ENCODE data around the gene CRTC1.

CRTC1 gene

DNA sequence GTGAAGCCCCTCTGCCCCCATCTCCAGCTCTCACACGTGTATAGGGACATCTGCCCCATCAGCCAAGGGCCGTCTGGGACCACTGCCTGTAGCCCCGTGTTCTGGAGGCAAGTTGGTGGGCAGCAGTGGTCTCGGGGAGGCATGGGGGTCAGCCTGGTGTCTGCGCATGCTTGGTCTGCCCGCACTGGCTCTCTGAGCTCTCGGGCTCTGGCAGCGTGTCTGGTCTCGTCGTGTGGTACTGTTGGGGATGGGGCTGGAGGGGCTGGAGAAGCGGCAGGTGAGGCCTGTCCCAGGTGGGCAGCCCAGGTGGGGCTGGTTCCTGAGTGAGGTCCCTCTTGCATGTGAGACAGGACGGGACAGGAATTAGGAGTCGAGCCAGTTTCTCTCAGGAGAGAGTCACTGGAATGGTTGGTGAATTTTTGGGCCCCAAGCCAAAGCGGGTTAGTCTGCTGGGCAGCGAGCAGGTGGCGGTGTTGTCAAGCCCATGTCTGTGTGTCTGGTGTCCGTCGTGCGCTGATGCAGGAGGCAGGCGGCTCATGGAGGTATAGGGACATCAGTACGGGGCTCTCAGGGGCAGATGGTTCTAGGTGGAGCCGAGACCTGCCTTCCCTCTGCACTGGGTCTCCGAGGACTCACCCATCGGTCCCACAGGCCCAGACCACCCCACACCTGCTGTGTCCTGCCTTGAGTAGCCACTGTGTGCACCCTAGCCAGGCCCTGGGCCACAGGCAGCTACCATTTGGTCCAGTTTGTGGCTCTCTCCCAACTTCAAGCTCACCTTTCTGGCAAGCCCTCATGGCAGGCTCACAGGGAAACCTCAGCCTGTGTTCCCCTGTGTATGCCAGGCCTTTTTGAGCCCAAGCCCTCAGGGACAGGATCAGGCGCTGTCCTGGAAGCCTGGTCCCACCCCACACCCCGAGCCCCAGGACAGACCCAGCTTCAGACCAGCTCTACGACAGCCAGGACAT lies 89.4 kb downstream of the CRTC1 start:
- no peak overlapping the region for H3K4me3 ChIP-seq (ENCODE audit: low read depth, low read length)
- TF ChIP-seq, protein P1, sequence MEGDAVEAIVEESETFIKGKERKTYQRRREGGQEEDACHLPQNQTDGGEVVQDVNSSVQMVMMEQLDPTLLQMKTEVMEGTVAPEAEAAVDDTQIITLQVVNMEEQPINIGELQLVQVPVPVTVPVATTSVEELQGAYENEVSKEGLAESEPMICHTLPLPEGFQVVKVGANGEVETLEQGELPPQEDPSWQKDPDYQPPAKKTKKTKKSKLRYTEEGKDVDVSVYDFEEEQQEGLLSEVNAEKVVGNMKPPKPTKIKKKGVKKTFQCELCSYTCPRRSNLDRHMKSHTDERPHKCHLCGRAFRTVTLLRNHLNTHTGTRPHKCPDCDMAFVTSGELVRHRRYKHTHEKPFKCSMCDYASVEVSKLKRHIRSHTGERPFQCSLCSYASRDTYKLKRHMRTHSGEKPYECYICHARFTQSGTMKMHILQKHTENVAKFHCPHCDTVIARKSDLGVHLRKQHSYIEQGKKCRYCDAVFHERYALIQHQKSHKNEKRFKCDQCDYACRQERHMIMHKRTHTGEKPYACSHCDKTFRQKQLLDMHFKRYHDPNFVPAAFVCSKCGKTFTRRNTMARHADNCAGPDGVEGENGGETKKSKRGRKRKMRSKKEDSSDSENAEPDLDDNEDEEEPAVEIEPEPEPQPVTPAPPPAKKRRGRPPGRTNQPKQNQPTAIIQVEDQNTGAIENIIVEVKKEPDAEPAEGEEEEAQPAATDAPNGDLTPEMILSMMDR (IDR thresholded peaks at IDR 0.05; ENCODE audit: borderline replicate concordance, insufficient read depth, low read depth, low read length) = no peak

GRCh38 chr19:18773682-18774081 lies 90.2 kb downstream of the CRTC1 start:
- TF ChIP-seq, protein P1 (IDR thresholded peaks at IDR 0.05; ENCODE audit: borderline replicate concordance, insufficient read depth, low read depth, low read length) = no peak
- no peak overlapping the region for H3K4me3 ChIP-seq (ENCODE audit: low read depth, low read length)

DNA sequence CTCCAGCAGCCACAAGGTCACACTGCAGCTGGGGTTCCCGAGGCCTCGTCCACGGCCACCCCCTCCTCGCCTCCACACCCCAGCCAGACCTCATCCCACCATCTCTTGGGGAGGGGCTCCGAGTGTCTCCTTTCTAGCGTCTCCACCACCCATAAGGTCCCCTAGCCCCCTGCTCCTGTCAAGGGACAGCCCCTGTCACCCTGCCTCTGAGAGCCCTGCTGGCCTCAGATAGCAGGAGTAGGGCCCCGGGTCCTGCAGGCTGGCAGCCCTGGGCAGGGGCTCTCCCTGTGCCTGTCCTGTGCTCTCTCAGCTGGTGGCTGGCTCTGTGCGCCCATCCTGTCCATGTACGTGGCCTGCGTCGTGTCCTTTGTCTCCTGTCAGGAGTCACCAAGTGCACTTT lies 90.6 kb downstream of the CRTC1 start:
- TF ChIP-seq, protein P1 (IDR thresholded peaks at IDR 0.05; ENCODE audit: borderline replicate concordance, insufficient read depth, low read depth, low read length) = no peak
- H3K4me3 ChIP-seq (ENCODE audit: low read depth, low read length) = no peak overlapping the region

GRCh38 chr19:18774782-18775444 lies 91.4 kb downstream of the CRTC1 start:
- TF ChIP-seq, protein P1 (IDR thresholded peaks at IDR 0.05; ENCODE audit: borderline replicate concordance, insufficient read depth, low read depth, low read length) = no peak
- no peak overlapping the region for H3K4me3 ChIP-seq (ENCODE audit: low read depth, low read length)

DNA sequence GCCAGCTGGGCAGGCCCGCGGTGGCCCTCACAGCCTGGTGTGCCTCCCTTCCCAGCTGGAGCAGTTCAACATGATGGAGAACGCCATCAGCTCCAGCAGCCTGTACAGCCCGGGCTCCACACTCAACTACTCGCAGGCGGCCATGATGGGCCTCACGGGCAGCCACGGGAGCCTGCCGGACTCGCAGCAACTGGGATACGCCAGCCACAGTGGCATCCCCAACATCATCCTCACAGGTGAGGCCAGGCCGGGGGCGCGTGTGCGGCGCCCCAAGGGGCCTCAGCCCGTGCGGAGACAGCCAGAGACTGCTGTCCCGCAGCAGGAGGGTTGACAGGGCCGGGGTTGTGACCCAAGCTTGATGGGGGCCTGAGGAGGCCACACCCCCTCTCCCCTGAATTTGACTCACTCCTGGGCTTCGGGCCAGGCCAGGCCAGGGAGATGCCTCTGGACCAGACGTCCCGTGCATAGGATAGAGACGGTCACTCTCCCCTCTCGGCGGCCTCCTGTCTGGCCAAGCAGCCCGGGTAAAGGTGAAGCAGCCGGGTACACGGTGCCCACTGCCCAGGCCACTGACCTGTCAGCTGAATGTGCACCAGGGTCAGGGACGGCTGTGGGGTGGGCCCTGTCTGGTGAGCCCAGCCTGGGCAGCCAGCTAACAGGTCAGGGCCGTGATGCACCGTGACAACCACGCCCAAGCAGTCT lies 92.3 kb downstream of the CRTC1 start:
- TF ChIP-seq, protein P1 (IDR thresholded peaks at IDR 0.05; ENCODE audit: borderline replicate concordance, insufficient read depth, low read depth, low read length) = no peak
- no peak overlapping the region for H3K4me3 ChIP-seq (ENCODE audit: low read depth, low read length)

GRCh38 chr19:18776288-18776594 lies 92.8 kb downstream of the CRTC1 start:
- TF ChIP-seq, protein P1 (IDR thresholded peaks at IDR 0.05; ENCODE audit: borderline replicate concordance, insufficient read depth, low read depth, low read length) = no peak
- H3K4me3 ChIP-seq (ENCODE audit: low read depth, low read length) = no peak overlapping the region
